Karpas-422 (cell line): ENCODE measurements around the gene MTFR2. TPM values are rescaled to one million over a fixed set of nuclear protein-coding genes. Genes with fewer than 3 reads are reported as not detected.

Source experiments
- DNase-seq: peaks from one replicate; pipeline ENCODE4 v3.0.0-alpha.2; 2015
- H2AFZ ChIP-seq: fragments of 200-600 bp; sonication (generic); 2 replicates; pipeline ENCODE4 v1.6.1; 2014; ENCODE audit warnings: antibody characterized with exemption, low read length, mixed read lengths
- H3K27ac ChIP-seq: fragments of 200-600 bp; sonication (generic); 2 replicates; pipeline ENCODE4 v1.5.1; 2014; ENCODE audit warnings: mild to moderate bottlenecking, low read length, moderate library complexity
- H3K27me3 ChIP-seq: fragments of 200-600 bp; sonication (generic); 2 replicates; pipeline ENCODE4 v1.6.1; 2014; ENCODE audit warnings: low read length, mixed read lengths
- H3K36me3 ChIP-seq: fragments of 200-600 bp; sonication (generic); 2 replicates; pipeline ENCODE4 v1.6.1; 2014; ENCODE audit warnings: low read length, mixed read lengths; ENCODE audit not compliant: insufficient read depth
- H3K4me1 ChIP-seq: fragments of 200-600 bp; sonication (generic); 2 replicates; pipeline ENCODE4 v1.6.1; 2014; ENCODE audit warnings: mild to moderate bottlenecking, low read length, mixed read lengths
- H3K4me2 ChIP-seq: fragments of 200-600 bp; sonication (generic); 2 replicates; pipeline ENCODE4 v1.6.1; 2014; ENCODE audit warnings: low read length, low read depth, mild to moderate bottlenecking; ENCODE audit not compliant: poor library complexity, severe bottlenecking
- H3K4me3 ChIP-seq: fragments of 200-600 bp; sonication (generic); 2 replicates; pipeline ENCODE4 v1.5.1; 2014; ENCODE audit warnings: mild to moderate bottlenecking, antibody characterized with exemption, low read length, mixed read lengths
- H3K79me2 ChIP-seq: fragments of 200-600 bp; sonication (generic); 2 replicates; pipeline ENCODE4 v1.6.1; 2014; ENCODE audit warnings: mild to moderate bottlenecking, low read length, mixed read lengths
- H3K9ac ChIP-seq: fragments of 200-600 bp; sonication (generic); 2 replicates; pipeline ENCODE4 v1.6.0; 2014; ENCODE audit warnings: low read length
- H3K9me2 ChIP-seq: fragments of 200-600 bp; sonication (generic), shearing (Covaris generic); replicated peaks from 2 replicates; pipeline ENCODE4 v1.6.0; 2014; ENCODE audit warnings: mild to moderate bottlenecking, low read length, moderate library complexity; ENCODE audit not compliant: insufficient read depth
- H3K9me3 ChIP-seq: fragments of 300-700, 200-600 bp; sonication (generic); 2 replicates; pipeline ENCODE4 v1.6.1; 2014; ENCODE audit warnings: low read length, mixed read lengths
- H4K20me1 ChIP-seq: fragments of 200-600 bp; sonication (generic); 2 replicates; pipeline ENCODE4 v1.6.1; 2014; ENCODE audit warnings: mild to moderate bottlenecking, antibody characterized with exemption, low read length, low read depth; ENCODE audit not compliant: insufficient read depth
- total RNA-seq: library from RNA; depleted of rRNA; stranded (reverse); fragments of >200 nt; shearing (Covaris generic); gene quantifications from 2 replicates; pipeline ENCODE4 v1.2.3, GENCODE V29; 2014; ENCODE audit warnings: low replicate concordance

The MTFR2 gene
- total RNA-seq, 1 experiment from 2014 or later: 7.2 TPM

GRCh38 chr6:136251394-136251793, 1.3 kb upstream of the MTFR2 start:
- H3K9me2 ChIP-seq: no peaks in the 10 kb centered on the region
- H3K4me3 ChIP-seq: peak overlapping the region; percentile 97
- H3K27me3 ChIP-seq: no peaks in the 10 kb centered on the region
- peaks cover 18% of the 10 kb centered on the region for H3K36me3 ChIP-seq
- no peaks in the 10 kb centered on the region for H3K9me3 ChIP-seq
- peak overlapping the region; percentile 94 for H3K4me2 ChIP-seq
- peaks cover 46% of the 10 kb centered on the region for H3K4me1 ChIP-seq
- peaks cover 37% of the 10 kb centered on the region for H3K79me2 ChIP-seq
- peak overlapping the region; percentile 69; the same call in 1 of the 2 replicates for H3K27ac ChIP-seq
- no peaks in the 10 kb centered on the region for H4K20me1 ChIP-seq
- no peak overlapping the region for H2AFZ ChIP-seq
- DNase-seq: no peak
- H3K9ac ChIP-seq: peak overlapping the region; percentile 73

GRCh38 chr6:136250686-136251008, 536 bp upstream of the MTFR2 start:
- no peaks in the 10 kb centered on the region for H3K9me3 ChIP-seq
- no peaks in the 10 kb centered on the region for H3K27me3 ChIP-seq
- peak overlapping the region; percentile 69 for H3K27ac ChIP-seq
- DNase-seq: no peak
- H3K4me3 ChIP-seq: peak overlapping the region; percentile 97
- peaks cover 44% of the 10 kb centered on the region for H3K79me2 ChIP-seq
- H4K20me1 ChIP-seq: no peaks in the 10 kb centered on the region
- H3K36me3 ChIP-seq: peaks cover 18% of the 10 kb centered on the region
- H3K9ac ChIP-seq: peak overlapping the region; percentile 73
- H3K4me2 ChIP-seq: peak overlapping the region; percentile 94
- H3K4me1 ChIP-seq: peaks cover 45% of the 10 kb centered on the region
- peak overlapping the region; percentile 1; the same call in 1 of the 2 replicates for H2AFZ ChIP-seq
- H3K9me2 ChIP-seq: no peaks in the 10 kb centered on the region

GRCh38 chr6:136249336-136249735, 775 bp downstream of the MTFR2 start:
- H3K36me3 ChIP-seq: peaks cover 28% of the 10 kb centered on the region
- H3K9ac ChIP-seq: peak overlapping the region; percentile 93
- H3K4me3 ChIP-seq: peak overlapping the region; percentile 97
- no peak overlapping the region; the same call in 1 of the 2 replicates for H2AFZ ChIP-seq
- H3K79me2 ChIP-seq: peaks cover 54% of the 10 kb centered on the region
- H3K9me2 ChIP-seq: no peaks in the 10 kb centered on the region
- H3K4me1 ChIP-seq: peaks cover 34% of the 10 kb centered on the region
- peak overlapping the region; percentile 94 for H3K4me2 ChIP-seq
- H4K20me1 ChIP-seq: no peaks in the 10 kb centered on the region
- H3K9me3 ChIP-seq: no peaks in the 10 kb centered on the region
- H3K27me3 ChIP-seq: no peaks in the 10 kb centered on the region
- peak; percentile 60 for DNase-seq
- peak overlapping the region; percentile 51; the same call in 1 of the 2 replicates for H3K27ac ChIP-seq

GRCh38 chr6:136244061-136244616, 6.0 kb downstream of the MTFR2 start:
- H4K20me1 ChIP-seq: no peaks in the 10 kb centered on the region
- no peak overlapping the region for H3K4me2 ChIP-seq
- H3K4me3 ChIP-seq: no peak overlapping the region
- H3K79me2 ChIP-seq: peaks cover 52% of the 10 kb centered on the region
- H3K9me3 ChIP-seq: no peaks in the 10 kb centered on the region
- H3K27ac ChIP-seq: no peak overlapping the region
- peaks cover 60% of the 10 kb centered on the region for H3K36me3 ChIP-seq
- no peaks in the 10 kb centered on the region for H3K9me2 ChIP-seq
- peaks cover 6% of the 10 kb centered on the region for H3K4me1 ChIP-seq
- no peak overlapping the region for H3K9ac ChIP-seq
- H3K27me3 ChIP-seq: no peaks in the 10 kb centered on the region
- no peak overlapping the region for H2AFZ ChIP-seq
- DNase-seq: no peak

- no peak overlapping the region for H2AFZ ChIP-seq
- no peak overlapping the region for H3K4me2 ChIP-seq
- H3K36me3 ChIP-seq: peaks cover 42% of the 10 kb centered on the region
- H3K27ac ChIP-seq: no peak overlapping the region
- H3K9me3 ChIP-seq: no peaks in the 10 kb centered on the region
- H3K79me2 ChIP-seq: no peaks in the 10 kb centered on the region; the same call in 1 of the 2 replicates
- no peaks in the 10 kb centered on the region for H3K4me1 ChIP-seq
- H4K20me1 ChIP-seq: 0 out of 2 replicates have a peak, but pooled peaks cover 5% of the 10 kb centered on the region
- no peaks in the 10 kb centered on the region for H3K9me2 ChIP-seq
- no peak for DNase-seq
- H3K9ac ChIP-seq: no peak overlapping the region
- H3K4me3 ChIP-seq: no peak overlapping the region
- no peaks in the 10 kb centered on the region for H3K27me3 ChIP-seq
Measured at GRCh38 chr6:136236466-136237293, 13.4 kb downstream of the MTFR2 start.

- H3K9me3 ChIP-seq: no peaks in the 10 kb centered on the region
- DNase-seq: no peak
- no peak overlapping the region for H3K9ac ChIP-seq
- no peak overlapping the region for H2AFZ ChIP-seq
- peaks cover 36% of the 10 kb centered on the region; the same call in 1 of the 2 replicates for H3K36me3 ChIP-seq
- 0 out of 2 replicates have a peak, but pooled peaks cover 5% of the 10 kb centered on the region for H4K20me1 ChIP-seq
- H3K4me2 ChIP-seq: no peak overlapping the region
- no peak overlapping the region for H3K27ac ChIP-seq
- H3K4me1 ChIP-seq: no peaks in the 10 kb centered on the region
- H3K79me2 ChIP-seq: no peaks in the 10 kb centered on the region; the same call in 1 of the 2 replicates
- no peak overlapping the region for H3K4me3 ChIP-seq
- H3K27me3 ChIP-seq: no peaks in the 10 kb centered on the region
- H3K9me2 ChIP-seq: no peaks in the 10 kb centered on the region
Measured at GRCh38 chr6:136235233-136235564, 14.9 kb downstream of the MTFR2 start.

GRCh38 chr6:136232701-136233100, 17.4 kb downstream of the MTFR2 start:
- Histone ChIP-seq H2AFZ (no peak overlapping the region), H3K79me2 (no peaks in the 10 kb centered on the region), H3K9me3 (no peaks in the 10 kb centered on the region), H3K36me3 (peaks cover 24% of the 10 kb centered on the region; the same call in 1 of the 2 replicates), H3K4me2 (no peak overlapping the region), H3K9ac (no peak overlapping the region), H3K4me3 (no peak overlapping the region), H4K20me1 (0 out of 2 replicates have a peak, but pooled peaks cover 5% of the 10 kb centered on the region), H3K27ac (no peak overlapping the region), H3K9me2 (no peaks in the 10 kb centered on the region), H3K27me3 (no peaks in the 10 kb centered on the region), H3K4me1 (peaks cover 5% of the 10 kb centered on the region)
- DNase-seq: no peak

- no peak overlapping the region for H2AFZ ChIP-seq
- H4K20me1 ChIP-seq: no peaks in the 10 kb centered on the region
- H3K79me2 ChIP-seq: no peaks in the 10 kb centered on the region
- H3K9me3 ChIP-seq: no peaks in the 10 kb centered on the region
- H3K4me2 ChIP-seq: no peak overlapping the region
- H3K4me1 ChIP-seq: peaks cover 13% of the 10 kb centered on the region
- H3K9ac ChIP-seq: no peak overlapping the region
- no peaks in the 10 kb centered on the region for H3K27me3 ChIP-seq
- no peak overlapping the region for H3K27ac ChIP-seq
- no peaks in the 10 kb centered on the region for H3K9me2 ChIP-seq
- DNase-seq: no peak
- H3K4me3 ChIP-seq: no peak overlapping the region
- H3K36me3 ChIP-seq: peaks cover 19% of the 10 kb centered on the region; the same call in 1 of the 2 replicates
Measured at GRCh38 chr6:136230219-136230853, 19.8 kb downstream of the MTFR2 start.
